HL-60/S4 treated with phorbol 12-myristate 13-acetate at 8.2 ng/mL for 4 days and 3 days (cell line): ENCODE results near the gene SAXO2.
"Not testable (repeated sequence)": the region's sequence is repeated elsewhere in the genome, so short reads cannot be mapped to it uniquely, and the experiment has no call there.

ENCODE experiments used
- in situ Hi-C: fragments of 300-500 bp; cut with MboI; formaldehyde crosslinking; loops from 2 replicates; pipeline ENCODE4 v1.15.0; 2022; ENCODE audit warnings: low sequenced_read_pairs

Gene SAXO2

DNA sequence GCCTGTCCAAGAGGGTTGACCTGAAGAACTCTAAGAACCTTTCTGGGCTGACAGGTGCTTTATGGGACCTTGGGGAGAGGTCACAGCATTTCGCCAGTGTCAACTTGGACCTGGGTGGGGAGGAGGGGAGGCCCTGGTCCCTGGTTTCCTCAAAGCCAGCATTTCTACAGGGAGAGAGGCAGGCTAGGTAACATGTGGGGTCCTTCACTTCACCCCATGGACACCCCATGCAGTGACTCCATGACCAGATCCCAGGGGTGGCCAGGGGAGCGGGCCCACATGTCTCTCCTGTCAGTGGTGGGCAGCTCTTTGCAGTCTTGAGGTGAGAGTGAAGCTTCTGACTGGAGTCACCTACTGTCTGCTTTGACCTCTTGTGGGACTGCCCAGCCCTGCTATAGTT, 50.8 kb downstream of the SAXO2 start:
- in situ Hi-C loops, result no loop called here

DNA sequence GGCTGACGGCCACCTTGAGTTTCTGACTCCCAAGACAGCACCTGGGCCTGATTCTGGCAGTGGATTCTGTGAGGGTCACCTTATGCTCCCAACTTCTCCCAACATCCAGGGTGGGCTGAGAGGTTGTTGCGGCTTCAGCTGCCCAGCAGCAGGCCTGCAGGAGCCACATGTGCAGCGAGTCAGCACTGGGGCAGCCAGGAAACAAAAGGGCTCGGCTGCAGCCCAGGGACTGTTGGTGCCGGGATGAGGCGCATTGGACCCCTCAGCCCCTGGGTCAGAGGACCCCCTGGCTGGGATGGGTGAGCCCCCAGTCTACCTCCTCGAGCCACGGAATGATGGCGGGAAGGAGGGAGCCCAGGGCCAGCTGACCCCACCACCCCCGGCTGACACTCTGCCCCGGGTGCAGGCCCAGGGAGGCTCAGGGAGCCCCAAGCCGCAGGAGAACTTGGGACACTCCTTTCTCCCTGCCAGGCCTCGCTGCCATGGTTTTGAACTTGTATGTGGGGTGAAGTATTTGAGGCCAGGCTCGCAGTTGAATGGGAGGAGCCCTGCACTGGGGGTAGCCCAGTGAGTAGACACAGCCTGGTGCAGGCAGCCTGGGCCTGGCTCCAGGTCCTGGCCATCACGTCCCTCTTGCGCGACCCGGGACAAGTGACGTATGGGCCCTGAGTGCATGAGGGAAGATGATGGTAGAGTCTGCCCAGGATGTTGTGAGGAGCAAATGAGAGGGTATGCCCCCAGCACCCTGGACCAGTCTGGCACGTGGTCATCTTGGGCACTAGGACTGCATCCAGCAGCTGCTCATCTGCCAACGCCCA, 51.5 kb downstream of the SAXO2 start:
- in situ Hi-C loops, result not testable (repeated sequence)

DNA sequence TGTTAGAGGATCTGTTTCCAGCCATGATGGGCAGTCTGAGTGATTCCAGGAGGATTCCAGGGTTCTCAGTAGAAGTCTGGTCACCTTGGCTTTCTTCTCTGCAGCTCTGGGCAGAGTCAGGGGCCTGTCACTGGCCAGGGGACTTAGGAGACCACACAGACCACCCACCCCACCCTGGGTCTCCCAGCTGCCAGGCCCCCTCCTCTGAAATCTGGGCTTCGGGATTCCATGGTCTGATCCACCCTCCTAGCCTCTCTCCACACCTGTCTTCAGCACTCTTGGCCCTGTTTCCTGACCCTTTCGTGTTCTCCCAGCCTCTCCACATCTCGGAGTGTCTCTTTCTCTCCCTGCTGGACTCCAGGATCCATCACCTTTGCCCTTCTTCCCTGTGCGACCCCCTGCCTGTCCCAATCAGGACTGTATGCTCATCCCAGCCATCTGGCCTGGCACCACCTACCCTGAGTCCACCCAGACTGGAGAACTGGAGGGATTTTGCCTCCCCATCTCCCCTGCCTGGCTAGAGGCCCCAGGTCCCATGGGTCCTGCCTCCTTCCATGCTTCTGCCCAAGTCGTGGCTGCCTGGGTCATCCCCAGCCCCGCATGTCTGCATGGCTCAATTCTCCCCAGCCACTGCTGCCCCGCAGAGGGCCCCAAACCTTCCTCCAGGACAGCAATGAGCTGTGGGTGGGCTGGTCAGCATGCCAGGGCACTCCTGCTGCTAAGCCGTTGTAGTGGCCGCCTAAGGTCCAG, 52.3 kb downstream of the SAXO2 start:
- in situ Hi-C loops, result no loop called here

DNA sequence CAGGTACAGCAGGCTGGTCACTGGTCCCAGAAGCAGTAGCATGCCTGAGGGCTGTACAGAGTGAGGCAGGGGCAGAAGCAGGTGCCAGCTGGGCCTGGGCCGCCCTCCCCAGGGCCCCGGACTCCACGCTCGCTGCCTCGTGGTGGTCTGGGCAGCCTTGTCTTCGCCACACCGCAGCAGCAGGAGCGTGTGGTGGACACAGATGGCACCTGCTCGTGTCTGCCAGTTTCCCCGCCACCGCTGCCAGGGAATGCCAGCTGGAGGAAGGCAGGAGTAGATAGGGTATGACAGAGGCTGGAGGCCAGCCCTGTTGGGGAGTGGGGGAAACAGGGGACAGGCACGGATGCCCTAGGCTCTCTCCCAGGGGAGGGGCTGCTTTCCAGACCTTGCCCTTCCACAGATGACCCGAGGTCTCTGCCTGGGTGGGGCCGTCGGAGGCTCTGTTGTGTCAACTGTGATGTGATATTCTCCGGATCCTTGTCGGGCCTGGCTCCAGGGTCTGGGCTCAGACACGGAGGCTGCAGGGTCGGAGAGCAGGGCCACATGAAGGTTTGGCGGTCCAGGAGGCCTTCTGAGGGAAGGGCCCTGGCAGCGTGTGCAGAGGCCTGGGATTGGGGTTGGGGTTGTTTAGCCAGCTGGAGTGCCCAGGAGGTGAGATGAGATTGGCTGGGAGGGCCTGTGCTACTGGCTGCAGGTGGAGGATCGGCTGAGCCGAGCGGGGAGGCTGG, 53.1 kb downstream of the SAXO2 start:
- in situ Hi-C loops, result no loop called here

DNA sequence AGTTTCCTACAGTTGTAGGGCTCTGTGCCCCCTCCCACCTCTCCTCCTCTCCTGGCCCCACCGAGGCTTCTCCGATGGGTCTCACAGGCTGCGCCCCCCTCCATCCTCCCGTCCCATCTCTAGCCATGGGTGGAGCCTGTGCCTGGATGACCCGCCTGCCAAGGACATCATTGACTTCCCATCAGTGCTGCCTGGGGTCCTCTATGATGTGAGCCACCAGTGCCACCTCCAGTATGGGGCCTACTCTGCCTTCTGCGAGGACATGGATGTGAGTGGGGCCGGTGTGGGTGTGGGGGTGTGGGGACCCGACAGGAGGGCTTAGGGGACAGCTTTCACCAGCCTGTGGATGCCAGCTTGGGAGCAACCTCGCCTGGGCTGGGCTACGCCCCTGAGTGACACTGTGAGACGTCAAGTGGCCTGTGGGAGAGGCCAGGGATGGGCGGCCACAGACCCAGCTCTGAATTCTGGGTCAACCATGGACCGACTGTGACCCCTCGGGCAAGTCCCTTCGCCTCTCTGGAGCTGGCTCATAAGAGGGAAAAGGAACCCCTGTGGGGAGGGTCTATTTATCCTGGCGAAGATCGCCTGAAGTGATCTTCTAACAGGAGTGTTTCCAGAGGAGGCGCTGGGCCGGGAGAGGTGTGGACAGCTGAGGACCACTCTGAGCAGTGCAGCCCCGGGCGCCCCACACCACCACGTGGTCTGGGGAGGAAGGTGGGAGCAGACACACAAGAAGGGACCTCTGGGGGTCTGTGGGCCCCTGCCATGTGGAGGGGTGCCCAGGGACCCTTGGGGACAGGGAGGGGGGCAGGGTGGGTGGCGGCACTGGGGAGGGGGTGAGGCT, 53.9 kb downstream of the SAXO2 start:
- in situ Hi-C loops, result not testable (repeated sequence)

DNA sequence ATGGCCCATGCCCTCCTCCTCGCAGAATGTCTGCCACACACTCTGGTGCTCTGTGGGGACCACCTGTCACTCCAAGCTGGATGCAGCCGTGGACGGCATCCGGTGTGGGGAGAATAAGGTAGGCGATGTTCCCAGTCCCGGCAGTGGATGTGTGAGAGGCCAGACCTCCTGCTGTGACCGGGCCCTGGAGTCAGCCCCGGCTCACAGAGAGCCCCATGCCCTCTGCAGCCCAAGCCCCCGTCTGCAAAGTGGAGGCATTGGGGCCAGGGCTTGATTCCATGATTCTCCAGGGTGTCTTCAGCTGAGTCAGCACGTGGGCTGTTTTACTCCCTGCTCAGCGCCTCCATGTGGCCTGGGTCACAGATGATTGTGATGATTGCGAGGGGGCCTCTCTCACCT, 54.5 kb downstream of the SAXO2 start:
- in situ Hi-C loops, result no loop called here

DNA sequence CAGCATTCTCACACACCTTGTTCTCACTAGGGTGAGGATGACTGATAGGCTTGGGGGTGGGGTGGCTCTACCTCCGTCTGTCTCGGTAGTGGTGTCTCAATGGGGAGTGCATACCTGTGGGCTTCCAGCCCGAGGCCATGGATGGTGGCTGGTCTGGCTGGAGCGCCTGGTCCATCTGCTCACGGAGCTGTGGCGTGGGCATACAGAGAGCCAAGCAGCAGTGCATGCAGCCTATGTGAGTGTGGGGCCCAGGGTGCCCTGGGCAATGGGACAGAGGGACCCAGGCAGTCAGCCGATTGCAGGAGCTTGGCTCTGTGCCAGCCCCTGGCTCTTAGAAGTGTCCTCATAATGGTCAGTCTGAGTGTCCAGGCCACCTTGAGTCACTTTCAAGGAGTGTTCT, 54.9 kb downstream of the SAXO2 start:
- in situ Hi-C loops, result not testable (repeated sequence)

DNA sequence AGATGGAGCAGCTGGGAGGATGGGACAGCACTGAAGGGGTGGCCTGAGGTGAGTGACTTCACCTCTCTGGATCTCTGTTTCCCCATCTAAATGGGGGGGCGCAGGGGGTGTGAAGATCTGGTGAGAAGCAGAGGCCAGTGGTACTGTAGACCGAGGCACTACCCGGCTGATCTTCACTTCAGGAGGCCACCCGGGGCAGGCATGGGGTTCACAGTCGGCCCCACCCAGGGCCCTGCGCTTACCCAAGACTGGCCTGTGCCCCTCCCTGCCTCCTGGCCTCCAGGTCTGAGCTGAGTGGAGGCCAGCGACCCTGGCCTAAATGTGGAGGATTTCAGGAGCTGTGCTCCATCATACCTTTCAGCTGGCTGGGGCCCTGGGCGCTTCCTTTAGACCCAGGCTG, 55.7 kb downstream of the SAXO2 start:
- in situ Hi-C loops, result not testable (repeated sequence)

DNA sequence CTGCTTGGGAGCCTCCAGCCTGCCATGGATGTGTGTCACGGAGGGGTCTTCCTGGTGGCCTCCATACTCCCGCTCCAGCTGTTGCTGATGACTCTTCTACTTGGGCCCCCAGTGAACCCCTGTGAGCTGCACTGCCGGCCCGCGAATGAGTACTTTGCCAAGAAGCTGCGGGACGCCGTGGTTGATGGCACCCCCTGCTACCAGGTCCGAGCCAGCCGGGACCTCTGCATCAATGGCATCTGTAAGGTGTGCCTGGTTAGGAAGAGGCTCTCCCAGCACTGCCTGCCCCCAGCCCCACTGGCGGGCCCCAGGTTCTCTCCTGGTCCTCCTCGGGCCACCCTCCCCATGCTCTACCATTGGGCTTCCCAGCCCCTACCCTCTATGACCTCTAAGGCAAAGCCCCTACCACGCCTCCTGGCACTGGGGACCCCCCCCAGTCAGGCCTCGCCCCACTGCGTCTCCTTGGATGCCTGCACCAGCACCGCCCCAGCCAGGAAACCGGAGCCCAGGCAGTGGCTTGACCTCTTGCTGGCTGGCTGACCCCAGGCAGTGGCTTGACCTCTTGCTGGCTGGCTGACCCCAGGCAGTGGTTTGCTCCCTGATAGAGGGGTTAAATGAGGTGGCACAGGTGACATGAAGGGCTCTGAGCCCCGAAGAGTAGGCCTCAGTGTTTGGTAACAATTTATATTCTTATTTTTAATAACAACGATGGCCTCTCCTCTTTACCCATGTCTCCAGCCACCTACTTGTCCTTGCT, 57.1 kb downstream of the SAXO2 start:
- in situ Hi-C loops, result not testable (repeated sequence)

DNA sequence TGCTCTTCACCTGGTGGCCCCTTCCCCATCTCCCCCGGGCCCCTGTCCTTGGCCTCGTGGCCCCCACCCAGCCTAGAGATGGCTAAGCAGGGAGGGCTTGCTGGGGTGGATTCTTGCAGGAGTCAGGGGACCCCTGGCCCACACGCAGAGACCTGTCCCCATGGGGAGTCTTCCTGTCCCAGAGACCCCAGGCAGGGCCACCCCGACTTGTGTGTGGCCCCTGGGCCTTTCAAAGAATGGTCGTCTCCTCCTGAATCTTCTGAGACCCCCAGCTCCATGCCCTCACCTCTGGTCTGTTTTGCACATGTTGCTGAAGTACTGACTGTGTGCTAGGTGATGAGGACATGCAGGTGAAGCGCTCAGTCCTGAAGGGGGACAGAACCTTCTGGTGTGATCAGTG, 58.2 kb downstream of the SAXO2 start:
- in situ Hi-C loops, result not testable (repeated sequence)

DNA sequence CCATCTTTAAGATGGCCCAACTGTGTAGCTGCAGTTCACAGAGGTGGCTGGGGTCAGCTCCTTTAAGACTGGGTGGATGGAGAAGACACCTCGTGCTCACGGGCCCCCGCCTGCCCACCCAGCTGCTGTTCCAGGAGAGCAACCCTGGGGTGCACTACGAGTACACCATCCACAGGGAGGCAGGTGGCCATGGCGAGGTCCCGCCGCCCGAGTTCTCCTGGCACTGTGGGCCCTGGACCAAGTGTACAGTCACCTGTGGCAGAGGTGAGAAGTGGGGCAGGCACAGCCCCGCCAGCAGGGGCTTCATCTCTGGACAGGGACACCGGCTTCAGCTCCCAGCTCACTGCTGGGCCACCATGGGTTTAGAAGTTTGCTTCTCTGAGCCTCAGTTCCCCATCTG, 59.9 kb downstream of the SAXO2 start:
- in situ Hi-C loops, result not testable (repeated sequence)

DNA sequence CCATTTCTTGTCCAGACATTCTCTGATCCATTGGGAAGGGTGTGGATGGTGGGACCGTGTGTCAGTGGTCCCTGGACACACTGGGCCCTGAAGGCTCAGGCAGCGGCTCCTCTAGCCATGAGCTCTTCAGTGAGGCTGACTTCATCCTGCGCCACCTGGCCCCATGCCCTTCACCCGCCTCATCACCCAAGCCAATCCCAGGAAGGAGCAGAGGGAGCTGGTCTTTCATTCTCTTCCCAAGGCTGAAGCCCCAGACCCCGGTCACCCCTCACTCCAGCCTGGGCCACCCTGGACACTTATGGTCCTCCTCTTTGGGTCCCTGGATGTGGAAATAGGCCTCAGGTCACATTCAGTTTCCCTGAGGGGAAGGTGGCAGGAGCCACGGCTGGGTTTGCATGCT, 62.2 kb downstream of the SAXO2 start:
- in situ Hi-C loops, result not testable (repeated sequence)

DNA sequence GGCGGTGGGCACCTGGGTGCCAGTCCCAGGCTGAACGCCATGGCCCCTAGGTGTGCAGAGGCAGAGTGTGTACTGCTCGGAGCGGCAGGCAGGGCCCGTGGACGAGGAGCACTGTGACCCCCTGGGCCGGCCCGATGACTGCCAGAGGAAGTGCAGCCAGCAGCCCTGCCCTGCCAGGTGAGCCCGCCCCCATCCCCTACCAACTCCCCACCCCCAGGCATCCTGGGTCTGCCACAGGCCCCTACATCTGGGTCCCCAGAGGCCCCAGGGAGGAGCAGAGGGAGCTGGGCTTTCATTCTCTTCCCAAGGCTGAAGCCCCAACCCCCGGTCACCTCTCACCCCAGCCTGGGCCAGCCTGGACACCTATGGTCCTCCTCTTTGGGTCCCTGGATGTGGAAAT, 63.0 kb downstream of the SAXO2 start:
- in situ Hi-C loops, result not testable (repeated sequence)

DNA sequence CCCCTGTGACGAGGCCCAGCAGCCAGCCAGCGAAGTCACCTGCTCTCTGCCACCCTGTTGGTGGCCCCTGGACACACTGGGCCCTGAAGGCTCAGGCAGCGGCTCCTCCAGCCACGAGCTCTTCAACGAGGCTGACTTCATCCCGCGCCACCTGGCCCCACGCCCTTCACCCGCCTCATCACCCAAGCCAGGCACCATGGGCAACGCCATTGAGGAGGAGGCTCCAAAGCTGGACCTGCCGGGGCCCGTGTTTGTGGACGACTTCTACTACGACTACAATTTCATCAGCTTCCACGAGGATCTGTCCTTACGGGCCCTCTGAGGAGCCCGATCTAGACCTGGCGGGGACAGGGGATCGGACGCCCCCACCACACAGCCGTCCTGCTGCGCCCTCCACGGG, 64.3 kb downstream of the SAXO2 start:
- in situ Hi-C loops, result not testable (repeated sequence)

DNA sequence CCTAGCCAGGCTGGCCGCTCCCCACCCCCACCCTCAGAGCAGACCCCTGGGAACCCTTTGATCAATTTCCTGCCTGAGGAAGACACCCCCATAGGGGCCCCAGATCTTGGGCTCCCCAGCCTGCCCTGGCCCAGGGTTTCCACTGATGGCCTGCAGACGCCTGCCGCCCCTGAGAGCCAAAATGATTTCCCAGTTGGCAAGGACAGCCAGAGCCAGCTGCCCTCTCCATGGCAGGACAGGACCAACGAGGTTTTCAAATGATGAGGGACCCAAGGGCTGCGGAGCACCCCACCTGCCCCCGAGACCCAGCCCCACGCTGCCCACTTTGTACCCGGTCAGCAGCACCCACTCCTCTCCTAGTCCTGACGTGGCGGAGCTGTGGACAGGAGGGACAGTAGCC, 64.8 kb downstream of the SAXO2 start:
- in situ Hi-C loops, result not testable (repeated sequence)

DNA sequence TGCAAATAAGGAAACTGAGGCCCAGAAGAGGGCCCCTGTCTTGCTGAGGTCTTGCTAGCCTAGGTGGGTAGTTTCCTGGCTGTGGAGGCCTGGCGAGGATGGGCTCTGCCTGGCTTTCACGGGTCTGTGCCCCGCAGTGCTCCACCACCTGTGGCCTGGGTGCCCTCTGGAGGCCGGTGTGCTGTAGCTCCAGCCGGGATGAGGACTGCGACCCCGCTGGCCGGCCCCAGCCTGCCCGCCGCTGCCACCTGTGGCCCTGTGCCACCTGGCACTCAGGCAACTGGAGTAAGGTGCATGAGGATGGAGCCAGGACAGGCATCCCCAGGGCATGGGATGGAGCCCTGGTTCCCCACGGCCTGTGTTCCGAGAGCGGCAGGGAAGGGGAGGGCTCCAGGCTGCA, 66.4 kb downstream of the SAXO2 start:
- in situ Hi-C loops, result not testable (repeated sequence)

DNA sequence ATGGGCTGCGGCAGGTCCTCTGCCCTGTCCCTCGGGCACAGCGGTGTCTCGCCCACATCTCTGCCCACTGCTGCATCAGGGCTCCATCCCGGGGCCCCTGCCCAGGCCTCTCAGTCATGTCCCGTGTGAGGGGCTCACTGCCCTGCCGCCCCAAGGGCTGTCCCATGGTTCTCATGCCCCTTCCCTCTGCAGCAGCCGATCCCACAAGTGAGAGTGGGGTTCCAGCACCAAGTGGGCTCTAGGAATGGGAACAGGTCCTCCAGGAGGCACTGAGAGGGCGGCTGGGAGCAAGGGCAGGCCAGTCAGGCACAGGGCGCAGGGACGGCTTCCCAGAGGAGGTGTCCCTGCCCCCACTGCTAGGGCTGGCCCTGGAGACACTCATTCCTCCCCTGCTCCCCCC, 68.3 kb downstream of the SAXO2 start:
- in situ Hi-C loops, result not testable (repeated sequence)

DNA sequence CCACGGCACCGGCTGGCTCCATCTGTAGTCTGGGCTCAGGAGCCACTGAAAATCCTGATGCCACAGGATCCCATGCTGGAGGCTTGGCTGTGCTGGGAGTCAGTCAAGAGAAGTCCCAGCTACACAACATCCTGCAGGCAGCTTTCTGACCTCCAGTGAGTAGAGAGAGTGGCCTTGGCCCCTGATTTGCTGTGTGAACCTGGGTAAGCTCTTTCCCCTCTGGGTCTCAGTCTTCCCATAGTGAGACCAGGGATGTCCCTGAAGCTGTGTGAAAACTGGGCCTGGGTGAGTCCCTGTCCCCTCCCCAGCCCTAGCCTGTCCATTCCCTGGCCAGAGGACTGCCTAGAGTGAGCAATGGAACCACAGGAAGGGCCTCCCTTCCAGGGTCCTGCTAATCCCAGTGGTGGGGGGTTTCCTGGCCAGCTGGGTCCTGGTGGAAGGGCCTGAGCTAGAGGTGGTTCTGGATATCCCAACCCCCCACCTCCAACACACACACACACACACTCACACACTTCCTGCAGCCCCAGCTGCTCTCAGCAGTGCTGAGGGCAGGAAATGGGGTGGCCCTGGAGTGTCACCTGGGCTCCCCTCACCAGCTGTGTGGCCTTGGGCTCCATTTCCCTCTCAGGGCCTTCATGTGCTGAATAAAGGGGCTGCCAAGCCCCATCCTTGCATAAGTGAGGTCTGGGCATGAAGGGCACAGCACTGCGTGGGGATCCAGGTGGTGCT, 69.1 kb downstream of the SAXO2 start:
- in situ Hi-C loops, result not testable (repeated sequence)
